Neural cell (in vitro differentiated cells): ENCODE data around the gene ESR1. TPM values are rescaled to one million over a fixed set of nuclear protein-coding genes. Genes with fewer than 3 reads are reported as not detected.

Experiments
- H2AFZ ChIP-seq: fragments of 200-600, 300-800 bp; sonication (generic), shearing (Covaris generic); 2 replicates; pipeline ENCODE4 v1.6.0; 2014; ENCODE audit warnings: low read depth, mild to moderate bottlenecking, antibody characterized with exemption, low read length, moderate library complexity
- H3F3A ChIP-seq: fragments of 200-600 bp; shearing (Covaris generic); 2 replicates; pipeline ENCODE4 v1.6.1; 2016; ENCODE audit warnings: mild to moderate bottlenecking, moderate library complexity, mixed read lengths, antibody characterized with exemption, low read length; ENCODE audit not compliant: insufficient read depth, poor library complexity, severe bottlenecking
- H3K27ac ChIP-seq: fragments of 200-600, 300-800 bp; sonication (generic), shearing (Covaris generic); 2 replicates; pipeline ENCODE4 v1.5.1; 2014; ENCODE audit warnings: mild to moderate bottlenecking, low read length, moderate library complexity
- H3K27me3 ChIP-seq: fragments of 300-800, 200-600 bp; sonication (generic), shearing (Covaris generic); 2 replicates; pipeline ENCODE4 v1.6.0; 2014; ENCODE audit warnings: mild to moderate bottlenecking, low read depth, low read length, moderate library complexity; ENCODE audit not compliant: insufficient read depth
- H3K36me3 ChIP-seq: fragments of 300-800, 200-600 bp; sonication (generic), shearing (Covaris generic); 2 replicates; pipeline ENCODE4 v1.5.1; 2014; ENCODE audit warnings: mild to moderate bottlenecking, antibody characterized with exemption, low read length, moderate library complexity; ENCODE audit not compliant: insufficient read depth
- H3K4me2 ChIP-seq: fragments of 300-800, 200-600 bp; sonication (generic), shearing (Covaris generic); 2 replicates; pipeline ENCODE4 v1.6.0; 2014; ENCODE audit warnings: mild to moderate bottlenecking, low read length
- H3K4me3 ChIP-seq: fragments of 300-800, 200-600 bp; sonication (generic), shearing (Covaris generic); 2 replicates; pipeline ENCODE4 v1.5.1; 2014; ENCODE audit warnings: mild to moderate bottlenecking, low read length, moderate library complexity
- H3K79me2 ChIP-seq: fragments of 200-600 bp; shearing (Covaris generic); replicated peaks from 2 replicates; pipeline ENCODE4 v1.6.0; 2014; ENCODE audit warnings: mild to moderate bottlenecking, low read length, moderate library complexity; ENCODE audit not compliant: insufficient read depth
- H3K9ac ChIP-seq: fragments of 300-800, 200-600 bp; sonication (generic), shearing (Covaris generic); 2 replicates; pipeline ENCODE4 v1.6.1; 2016; ENCODE audit warnings: mild to moderate bottlenecking, low read length, mixed read lengths
- H3K9me2 ChIP-seq: fragments of 200-600 bp; shearing (Covaris generic); 2 replicates; pipeline ENCODE4 v1.6.1; 2016; ENCODE audit warnings: mild to moderate bottlenecking, low read length, mixed read lengths; ENCODE audit not compliant: insufficient read depth
- H3K9me3 ChIP-seq: fragments of 200-600, 300-800 bp; sonication (generic), shearing (Covaris generic); 2 replicates; pipeline ENCODE4 v1.6.1; 2016; ENCODE audit warnings: mild to moderate bottlenecking, mixed run types, low read length, moderate library complexity, mixed read lengths
- H4K20me1 ChIP-seq: fragments of 200-600 bp; shearing (Covaris generic); 2 replicates; pipeline ENCODE4 v1.6.1; 2016; ENCODE audit warnings: mild to moderate bottlenecking, mixed run types; ENCODE audit not compliant: insufficient read depth
- CTCF ChIP-seq: fragments of 450-650 bp; IDR thresholded peaks from 2 replicates; pipeline ENCODE4 v1.5.1; 2014; ENCODE audit warnings: antibody characterized with exemption, mild to moderate bottlenecking, moderate library complexity; ENCODE audit not compliant: poor library complexity, severe bottlenecking
- EP300 ChIP-seq: fragments of 450-650 bp; conservative IDR thresholded peaks from 2 replicates; pipeline ENCODE4 v1.6.1; 2014; ENCODE audit warnings: antibody characterized with exemption, mild to moderate bottlenecking, moderate library complexity; ENCODE audit not compliant: poor library complexity, severe bottlenecking
- EZH2 ChIP-seq: fragments of 200-600, 300-800 bp; shearing (Covaris generic), sonication (generic); IDR thresholded peaks from 2 replicates; pipeline ENCODE4 v1.6.1; 2014; ENCODE audit warnings: antibody characterized with exemption, low read length, borderline replicate concordance, mild to moderate bottlenecking; ENCODE audit not compliant: insufficient read depth, poor library complexity, severe bottlenecking
- MXI1 ChIP-seq: fragments of 450-650 bp; conservative IDR thresholded peaks from 2 replicates; pipeline ENCODE4 v1.6.1; 2014; ENCODE audit warnings: antibody characterized with exemption, mild to moderate bottlenecking; ENCODE audit not compliant: poor library complexity, severe bottlenecking
- POLR2AphosphoS5 ChIP-seq: IDR thresholded peaks from 2 replicates; pipeline ENCODE4 v1.6.1; 2012
- RAD21 ChIP-seq: fragments of 450-650 bp; conservative IDR thresholded peaks from 2 replicates; pipeline ENCODE4 v1.6.1; 2014; ENCODE audit warnings: antibody characterized with exemption, mild to moderate bottlenecking, moderate library complexity
- REST ChIP-seq: IDR thresholded peaks from 2 replicates; pipeline ENCODE4 v1.6.1; 2012; ENCODE audit warnings: borderline replicate concordance
- SMC3 ChIP-seq: fragments of 450-650 bp; conservative IDR thresholded peaks from 2 replicates; pipeline ENCODE4 v1.6.1; 2014; ENCODE audit warnings: antibody characterized with exemption, mild to moderate bottlenecking, moderate library complexity; ENCODE audit not compliant: poor library complexity
- TAF1 ChIP-seq: IDR thresholded peaks from 2 replicates; pipeline ENCODE4 v1.6.1; 2012; ENCODE audit warnings: low read depth
- polyA plus RNA-seq: library from polyadenylated mRNA; depleted of rRNA; stranded (reverse); fragments of >200 nt; gene quantifications from 2 replicates; pipeline ENCODE4 v1.2.3, GENCODE V29; 2014

The ESR1 gene
- polyA plus RNA-seq, 1 donor from 2014 or later: 0.14 TPM

DNA sequence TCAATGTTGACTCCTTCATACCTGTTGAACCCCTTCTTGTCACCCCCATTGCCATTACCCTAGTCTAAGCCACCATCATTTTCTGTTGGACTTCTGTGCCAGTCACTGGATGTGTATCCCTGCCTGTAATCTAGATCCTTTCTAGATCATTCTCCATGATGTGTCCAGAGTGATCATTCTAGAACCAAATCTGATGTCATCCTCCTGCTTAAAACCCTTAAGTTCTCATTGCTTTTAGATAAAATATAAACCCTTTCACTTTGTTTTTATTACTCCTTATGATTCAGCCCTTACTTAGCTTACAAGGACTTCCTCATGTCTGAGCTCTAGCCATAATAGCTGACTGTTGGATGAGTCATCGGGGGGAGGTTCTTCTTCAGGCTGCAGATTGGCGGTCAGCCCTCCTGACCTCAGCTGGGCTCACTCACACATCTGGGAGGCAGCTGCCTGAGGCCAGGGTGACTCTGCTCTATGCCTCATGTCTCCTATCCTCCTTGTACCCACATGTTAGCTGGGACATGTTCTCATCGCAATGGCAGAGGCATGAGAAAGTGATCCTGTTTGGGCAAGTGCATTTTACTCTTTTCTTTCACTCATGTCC, 287.6 kb downstream of the ESR1 start:
- Histone ChIP-seq H3F3A (no peaks in the 10 kb centered on the region), H3K9me2 (no peaks in the 10 kb centered on the region), H3K9me3 (no peaks in the 10 kb centered on the region), H2AFZ (no peak overlapping the region), H3K79me2 (no peaks in the 10 kb centered on the region), H3K27me3 (no peaks in the 10 kb centered on the region), H3K4me2 (no peak overlapping the region), H3K4me3 (no peak overlapping the region), H3K36me3 (no peaks in the 10 kb centered on the region), H3K9ac (no peak overlapping the region), H4K20me1 (no peaks in the 10 kb centered on the region), H3K27ac (no peak overlapping the region)
- TF ChIP-seq TAF1 (no peak), CTCF (no peak), RAD21 (no peak), EZH2 (no peak), SMC3 (no peak), REST (no peak), POLR2AphosphoS5 (no peak), MXI1 (no peak), EP300 (no peak)

GRCh38 chr6:152096863-152097496, 289.5 kb downstream of the ESR1 start:
- Histone ChIP-seq H3K9me2 (no peaks in the 10 kb centered on the region), H3K79me2 (no peaks in the 10 kb centered on the region), H3K4me3 (no peak overlapping the region), H3K36me3 (no peaks in the 10 kb centered on the region), H3K27ac (no peak overlapping the region), H3K27me3 (no peaks in the 10 kb centered on the region), H3F3A (no peaks in the 10 kb centered on the region), H3K9me3 (no peaks in the 10 kb centered on the region), H3K4me2 (no peak overlapping the region), H2AFZ (no peak overlapping the region), H3K9ac (no peak overlapping the region), H4K20me1 (no peaks in the 10 kb centered on the region)
- TF ChIP-seq EZH2: no peak
